ENCODE data around the gene HDGFL2. TPM values are rescaled to one million over a fixed set of nuclear protein-coding genes. Genes with fewer than 3 reads are reported as not detected.

Gene HDGFL2
- total and polyA plus RNA-seq, 10 of the 15 experiments (the other 5 are each of a cell fraction or from before 2014, with no cell fraction given) = 0.16 to 56.9 (median 25.3) TPM

GRCh38 chr19:4488496-4488895 is 16.4 kb downstream of the HDGFL2 start:
- no peak overlapping the region for H3K27ac ChIP-seq (ENCODE audit: control insufficient read depth, insufficient read depth)
- no peak overlapping the region for H3K4me3 ChIP-seq
- intact Hi-C loops (cut with micrococcal nuclease; ENCODE audit: unreplicated experiment) = no loop called here
- SMC1A ChIA-PET (ENCODE audit: uncharacterized antibody, unreplicated experiment) = no interaction called here
- peaks cover 12 to 14% of the 10 kb centered on the region in 2 experiments; a peak in 3 of 4 replicates for H3K36me3 ChIP-seq (ENCODE audit: control insufficient read depth in 2 of 2, insufficient read depth in 2 of 2, low read length in 1 of 2)
- 98% methylated on average over 29 of the region's 29 CpGs for WGBS (ENCODE audit: insufficient coverage, insufficient replicate concordance, low lambda C conversion rate, missing lambda C conversion rate)
- H3K9ac ChIP-seq (ENCODE audit: control insufficient read depth, insufficient read depth, low read length) = no peak overlapping the region
- POLR2A ChIA-PET = interaction anchor here (0.7 kb wide), 1 partner anchor 14 kb away, joined by 3 read pairs; no protein-coding TSS in a partner anchor
- H3K4me1 ChIP-seq (ENCODE audit: control insufficient read depth, insufficient read depth, low read length) = no peaks in the 10 kb centered on the region
- no peaks in the 10 kb centered on the region for H3K79me2 ChIP-seq (ENCODE audit: control insufficient read depth, insufficient read depth, low read length)
- CTCF ChIA-PET = interaction anchor here (0.6 kb wide), 1 partner anchor 33 kb away, joined by 4 read pairs; no protein-coding TSS in a partner anchor
- H3K4me2 ChIP-seq (ENCODE audit: control insufficient read depth, insufficient read depth) = no peak overlapping the region
- no peak overlapping the region for H2AFZ ChIP-seq (ENCODE audit: control insufficient read depth, low read depth, low read length)
- in situ Hi-C loops (cut with MboI) = no loop called here
- ATAC-seq = no peak
- no peak for DNase-seq (ENCODE audit: low read depth, low spot score)
- TF ChIP-seq ZZZ3 (IDR thresholded peaks at IDR 0.05; ENCODE audit: control insufficient read depth, insufficient read length, low read depth) = no peak
- TF ChIP-seq, protein P1, sequence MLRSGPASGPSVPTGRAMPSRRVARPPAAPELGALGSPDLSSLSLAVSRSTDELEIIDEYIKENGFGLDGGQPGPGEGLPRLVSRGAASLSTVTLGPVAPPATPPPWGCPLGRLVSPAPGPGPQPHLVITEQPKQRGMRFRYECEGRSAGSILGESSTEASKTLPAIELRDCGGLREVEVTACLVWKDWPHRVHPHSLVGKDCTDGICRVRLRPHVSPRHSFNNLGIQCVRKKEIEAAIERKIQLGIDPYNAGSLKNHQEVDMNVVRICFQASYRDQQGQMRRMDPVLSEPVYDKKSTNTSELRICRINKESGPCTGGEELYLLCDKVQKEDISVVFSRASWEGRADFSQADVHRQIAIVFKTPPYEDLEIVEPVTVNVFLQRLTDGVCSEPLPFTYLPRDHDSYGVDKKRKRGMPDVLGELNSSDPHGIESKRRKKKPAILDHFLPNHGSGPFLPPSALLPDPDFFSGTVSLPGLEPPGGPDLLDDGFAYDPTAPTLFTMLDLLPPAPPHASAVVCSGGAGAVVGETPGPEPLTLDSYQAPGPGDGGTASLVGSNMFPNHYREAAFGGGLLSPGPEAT (IDR thresholded peaks at IDR 0.05; ENCODE audit: low read depth) = no peak
- TF ChIP-seq SPI1 (IDR thresholded peaks at IDR 0.05; ENCODE audit: borderline replicate concordance, insufficient read depth, low read depth, low read length) = no peak
- no peak for TF ChIP-seq NR2F1 (conservative IDR thresholded peaks at IDR 0.05)
- TF ChIP-seq, protein P2, sequence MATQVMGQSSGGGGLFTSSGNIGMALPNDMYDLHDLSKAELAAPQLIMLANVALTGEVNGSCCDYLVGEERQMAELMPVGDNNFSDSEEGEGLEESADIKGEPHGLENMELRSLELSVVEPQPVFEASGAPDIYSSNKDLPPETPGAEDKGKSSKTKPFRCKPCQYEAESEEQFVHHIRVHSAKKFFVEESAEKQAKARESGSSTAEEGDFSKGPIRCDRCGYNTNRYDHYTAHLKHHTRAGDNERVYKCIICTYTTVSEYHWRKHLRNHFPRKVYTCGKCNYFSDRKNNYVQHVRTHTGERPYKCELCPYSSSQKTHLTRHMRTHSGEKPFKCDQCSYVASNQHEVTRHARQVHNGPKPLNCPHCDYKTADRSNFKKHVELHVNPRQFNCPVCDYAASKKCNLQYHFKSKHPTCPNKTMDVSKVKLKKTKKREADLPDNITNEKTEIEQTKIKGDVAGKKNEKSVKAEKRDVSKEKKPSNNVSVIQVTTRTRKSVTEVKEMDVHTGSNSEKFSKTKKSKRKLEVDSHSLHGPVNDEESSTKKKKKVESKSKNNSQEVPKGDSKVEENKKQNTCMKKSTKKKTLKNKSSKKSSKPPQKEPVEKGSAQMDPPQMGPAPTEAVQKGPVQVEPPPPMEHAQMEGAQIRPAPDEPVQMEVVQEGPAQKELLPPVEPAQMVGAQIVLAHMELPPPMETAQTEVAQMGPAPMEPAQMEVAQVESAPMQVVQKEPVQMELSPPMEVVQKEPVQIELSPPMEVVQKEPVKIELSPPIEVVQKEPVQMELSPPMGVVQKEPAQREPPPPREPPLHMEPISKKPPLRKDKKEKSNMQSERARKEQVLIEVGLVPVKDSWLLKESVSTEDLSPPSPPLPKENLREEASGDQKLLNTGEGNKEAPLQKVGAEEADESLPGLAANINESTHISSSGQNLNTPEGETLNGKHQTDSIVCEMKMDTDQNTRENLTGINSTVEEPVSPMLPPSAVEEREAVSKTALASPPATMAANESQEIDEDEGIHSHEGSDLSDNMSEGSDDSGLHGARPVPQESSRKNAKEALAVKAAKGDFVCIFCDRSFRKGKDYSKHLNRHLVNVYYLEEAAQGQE (IDR thresholded peaks at IDR 0.05; ENCODE audit: low read depth, low read length) = no peak
- no peak for TF ChIP-seq E2F4 (IDR thresholded peaks at IDR 0.05; ENCODE audit: low read depth, low read length)
- no peak for TF ChIP-seq STAT3 (IDR thresholded peaks at IDR 0.05; ENCODE audit: low read depth, low read length)
- TF ChIP-seq ZNF622 (IDR thresholded peaks at IDR 0.05) = no peak
- TF ChIP-seq ESRRA (IDR thresholded peaks at IDR 0.05; ENCODE audit: low read length) = no peak
- no peak for FAIRE-seq
- H4K20me1 ChIP-seq (ENCODE audit: control insufficient read depth, insufficient read depth) = no peaks in the 10 kb centered on the region
- no peaks in the 10 kb centered on the region for H3K9me3 ChIP-seq (replicated peaks; ENCODE audit: control insufficient read depth, insufficient read depth, low read length)
- BruUV-seq (replicated peaks) = no TSS peak
- RAD21 ChIA-PET (ENCODE audit: unreplicated experiment) = no interaction called here
- no peaks in the 10 kb centered on the region for H3K27me3 ChIP-seq (replicated peaks in 1 of 2; ENCODE audit: control insufficient read depth in 2 of 2, insufficient read depth in 2 of 2, low read length in 1 of 2)

Data from GM12878 (cell line).